Vagina (tissue), 2 donors: ENCODE measurements around the gene PITPNM1. TPM values are rescaled to one million over a fixed set of nuclear protein-coding genes. Genes with fewer than 3 reads are reported as not detected.
A peak's percentile ranks its signal among the peaks of the same experiment; 100 is the strongest.
"Not testable (repeated sequence)": the region's sequence is repeated elsewhere in the genome, so short reads cannot be mapped to it uniquely, and the experiment has no call there.

Experiments
- DNase-seq, 2 donors: peaks; one replicate each; pipeline ENCODE4 v3.0.0-alpha.2; 2017; ENCODE audit errors: extremely low spot score in 2 of 2
- H3K27ac ChIP-seq: fragments of 200-600 bp; sonication (generic); one replicate; pipeline ENCODE4 v1.5.1; 2019
- H3K27me3 ChIP-seq: fragments of 200-600 bp; sonication (generic); one replicate; pipeline ENCODE4 v1.5.1; 2019
- H3K36me3 ChIP-seq, 2 donors: fragments of 200-600 bp; sonication (generic); one replicate each; pipeline ENCODE4 v1.5.1; 2017 to 2019
- H3K4me1 ChIP-seq: fragments of 200-600 bp; sonication (generic); one replicate; pipeline ENCODE4 v1.5.1; 2019
- H3K4me3 ChIP-seq, 2 donors: fragments of 200-600 bp; sonication (generic); 1 replicate in 1 of 2; 2 replicates in 1 of 2; pipeline ENCODE4 v1.5.1; 2016 to 2019
- H3K9me3 ChIP-seq: fragments of 200-600 bp; sonication (generic); one replicate; pipeline ENCODE4 v1.5.1; 2019
- POLR2A ChIP-seq, 2 donors: fragments of 450-650 bp; IDR thresholded peaks; one replicate each; pipeline ENCODE4 v1.6.1; 2017; ENCODE audit warnings: antibody characterized with exemption in 2 of 2, mild to moderate bottlenecking in 2 of 2, moderate library complexity in 2 of 2
- POLR2AphosphoS5 ChIP-seq, 2 donors: sonication (generic); formaldehyde crosslinking; IDR thresholded peaks; one replicate each; pipeline ENCODE4 v1.9.0; 2017; ENCODE audit warnings: antibody characterized with exemption in 2 of 2, mild to moderate bottlenecking in 2 of 2, low read depth in 1 of 2; ENCODE audit not compliant: insufficient read depth in 1 of 2
- intact Hi-C: fragments of 100-400 bp; cut with DNase I; formaldehyde crosslinking; loops from one replicate; pipeline ENCODE4 v1.15.1; 2023
- total RNA-seq: library from RNA; depleted of rRNA; stranded (reverse); fragments of >200 nt; gene quantifications from one replicate; pipeline ENCODE4 v1.2.3, GENCODE V29; 2016
- TF ChIP-seq, protein P1 (sequence below), 3 experiments: fragments of 450-650 bp in 2 of 3; fragments of 200-600 bp in 1 of 3; sonication (generic) in 1 of 3; IDR thresholded peaks; one replicate each; pipeline ENCODE4 v1.5.1; 2017 to 2019; ENCODE audit warnings: antibody characterized with exemption in 3 of 3, mild to moderate bottlenecking in 2 of 3, moderate library complexity in 2 of 3

The PITPNM1 gene
- total RNA-seq, 1 donor from 2014 or later, result 21.9 TPM

DNA sequence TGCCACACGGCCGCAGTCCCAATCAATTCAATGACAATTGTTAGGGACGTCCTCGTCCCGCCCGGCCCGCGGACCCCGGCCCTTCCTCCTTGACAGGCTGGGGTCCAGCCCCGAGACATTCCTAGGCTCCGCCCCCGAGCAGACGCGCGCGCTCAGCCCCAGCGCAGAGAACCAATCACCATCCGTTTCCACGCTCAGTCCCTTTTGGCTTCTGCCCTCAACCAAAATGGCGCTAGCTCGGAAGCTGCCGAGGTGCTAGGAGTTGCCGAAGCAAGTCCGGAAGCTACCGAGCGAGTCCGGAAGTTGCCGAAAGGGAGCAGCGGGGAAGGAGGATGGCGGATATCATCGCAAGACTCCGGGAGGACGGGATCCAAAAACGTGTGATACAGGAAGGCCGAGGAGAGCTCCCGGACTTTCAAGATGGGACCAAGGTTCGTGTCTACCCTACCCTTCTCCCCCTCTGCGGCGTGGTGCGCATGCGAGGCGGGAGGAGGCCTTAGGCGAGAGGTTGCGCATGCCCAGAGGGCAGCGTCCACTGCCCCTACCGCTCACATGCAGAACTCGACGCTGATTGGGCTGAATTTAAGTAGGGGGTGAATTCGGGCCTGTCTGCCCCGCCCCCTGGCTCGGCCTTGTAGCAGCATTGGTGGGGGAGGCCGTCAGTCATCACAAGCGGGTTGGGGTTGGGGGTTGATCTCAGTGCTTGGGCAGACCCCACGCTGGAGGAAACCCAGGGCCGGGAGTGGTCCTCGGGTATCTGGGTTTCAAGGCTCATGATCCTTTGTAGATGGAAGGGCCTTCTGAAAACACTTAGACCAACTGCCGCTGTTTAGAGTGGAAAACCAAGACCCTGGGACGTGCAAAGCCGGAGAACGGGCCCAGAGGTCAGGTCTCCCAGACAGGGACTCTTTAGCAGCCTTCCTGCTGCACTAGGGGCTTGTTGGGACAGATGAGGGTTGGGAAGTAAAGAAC, 22.1 kb downstream of the PITPNM1 start, which contains the start of gene AIP:
Gene AIP, plus strand, starts transcription at position 200 of the 972 bp plus-strand sequence. Its CDS starts 133 bp downstream, at position 333.
- peak within 1 kb of the TSS; percentile 78 for H3K27ac ChIP-seq
- peaks cover 0 to 11% of the 10 kb centered on the region in 2 donors for H3K36me3 ChIP-seq
- H3K9me3 ChIP-seq, result no peaks in the 10 kb centered on the region
- no peaks in the 10 kb centered on the region for H3K27me3 ChIP-seq
- peak; percentile 96 to 97 for TF ChIP-seq POLR2AphosphoS5 (IDR thresholded peaks at IDR 0.05; ENCODE audit: insufficient read depth in 1 of 2, low read depth in 1 of 2)
- TF ChIP-seq POLR2A (IDR thresholded peaks at IDR 0.05), result peak in 1 of 2 donors; percentile 28
- TF ChIP-seq, protein P1, sequence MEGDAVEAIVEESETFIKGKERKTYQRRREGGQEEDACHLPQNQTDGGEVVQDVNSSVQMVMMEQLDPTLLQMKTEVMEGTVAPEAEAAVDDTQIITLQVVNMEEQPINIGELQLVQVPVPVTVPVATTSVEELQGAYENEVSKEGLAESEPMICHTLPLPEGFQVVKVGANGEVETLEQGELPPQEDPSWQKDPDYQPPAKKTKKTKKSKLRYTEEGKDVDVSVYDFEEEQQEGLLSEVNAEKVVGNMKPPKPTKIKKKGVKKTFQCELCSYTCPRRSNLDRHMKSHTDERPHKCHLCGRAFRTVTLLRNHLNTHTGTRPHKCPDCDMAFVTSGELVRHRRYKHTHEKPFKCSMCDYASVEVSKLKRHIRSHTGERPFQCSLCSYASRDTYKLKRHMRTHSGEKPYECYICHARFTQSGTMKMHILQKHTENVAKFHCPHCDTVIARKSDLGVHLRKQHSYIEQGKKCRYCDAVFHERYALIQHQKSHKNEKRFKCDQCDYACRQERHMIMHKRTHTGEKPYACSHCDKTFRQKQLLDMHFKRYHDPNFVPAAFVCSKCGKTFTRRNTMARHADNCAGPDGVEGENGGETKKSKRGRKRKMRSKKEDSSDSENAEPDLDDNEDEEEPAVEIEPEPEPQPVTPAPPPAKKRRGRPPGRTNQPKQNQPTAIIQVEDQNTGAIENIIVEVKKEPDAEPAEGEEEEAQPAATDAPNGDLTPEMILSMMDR (IDR thresholded peaks at IDR 0.05), result peak in 1 of 3 experiments; percentile 25
- H3K4me1 ChIP-seq, result peaks cover 33% of the 10 kb centered on the region
- H3K4me3 ChIP-seq, result peak within 1 kb of the TSS; percentile 55 to 61
- intact Hi-C loops, result no loop called here
- peak in 1 of 2 donors; percentile 97 for DNase-seq

DNA sequence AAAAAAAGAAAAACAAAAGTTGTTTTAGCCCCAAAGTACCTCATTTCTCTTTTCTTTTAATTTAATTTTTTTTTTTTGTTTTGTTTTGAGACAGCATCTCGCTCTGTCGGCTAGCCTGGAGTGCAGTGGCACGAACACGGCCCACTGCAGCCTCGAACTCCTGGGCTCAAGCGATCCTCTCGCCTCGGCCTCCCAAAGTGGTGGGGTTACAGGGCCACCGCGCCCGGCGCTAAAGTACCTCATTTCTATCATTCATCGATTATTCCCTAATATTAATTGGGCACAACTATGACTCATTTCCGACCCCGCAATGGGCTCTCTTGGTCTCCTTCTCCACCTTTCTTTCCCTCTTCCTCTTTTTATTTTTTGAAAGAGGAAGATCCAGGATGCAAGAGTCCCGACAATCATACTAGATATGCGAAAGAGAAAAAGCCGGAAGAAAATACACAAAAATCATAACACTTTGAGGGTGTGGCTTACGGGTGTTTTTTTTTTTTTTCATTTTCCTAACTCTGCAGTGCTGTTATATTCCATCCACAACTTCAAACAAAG, 22.8 kb downstream of the PITPNM1 start:
- intact Hi-C loops, result no loop called here
- Histone ChIP-seq H3K27me3 (no peaks in the 10 kb centered on the region), H3K27ac (peak overlapping the region; percentile 78), H3K4me3 (peak overlapping the region; percentile 55 to 61), H3K9me3 (no peaks in the 10 kb centered on the region), H3K4me1 (peaks cover 33% of the 10 kb centered on the region), H3K36me3 (peaks cover 0 to 3% of the 10 kb centered on the region in 2 donors)
- TF ChIP-seq, protein P1 (IDR thresholded peaks at IDR 0.05), result no peak
- no peak for TF ChIP-seq POLR2AphosphoS5 (IDR thresholded peaks at IDR 0.05; ENCODE audit: insufficient read depth in 1 of 2, low read depth in 1 of 2)
- TF ChIP-seq POLR2A (IDR thresholded peaks at IDR 0.05), result no peak
- no peak for DNase-seq

DNA sequence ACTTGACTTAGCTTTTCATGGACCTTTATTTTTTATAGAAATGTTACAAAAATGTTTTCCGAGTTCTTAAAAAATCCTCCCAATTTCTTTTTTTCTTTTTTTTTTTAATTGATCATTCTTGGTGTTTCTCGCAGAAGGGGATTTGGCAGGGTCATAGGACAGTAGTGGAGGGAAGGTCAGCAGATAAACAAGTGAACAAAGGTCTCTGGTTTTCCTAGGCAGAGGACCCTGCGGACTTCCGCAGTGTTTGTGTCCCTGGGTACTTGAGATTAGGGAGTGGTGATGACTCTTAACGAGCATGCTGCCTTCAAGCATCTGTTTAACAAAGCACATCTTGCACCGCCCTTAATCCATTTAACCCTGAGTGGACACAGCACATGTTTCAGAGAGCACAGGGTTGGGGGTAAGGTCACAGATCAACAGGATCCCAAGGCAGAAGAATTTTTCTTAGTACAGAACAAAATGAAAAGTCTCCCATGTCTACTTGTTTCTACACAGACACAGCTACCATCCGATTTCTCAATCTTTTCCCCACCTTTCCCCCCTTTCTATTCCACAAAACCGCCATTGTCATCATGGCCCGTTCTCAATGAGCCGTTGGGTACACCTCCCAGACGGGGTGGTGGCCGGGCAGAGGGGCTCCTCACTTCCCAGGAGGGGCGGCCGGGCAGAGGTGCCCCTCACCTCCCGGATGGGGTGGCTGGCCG, 27.7 kb downstream of the PITPNM1 start:
- DNase-seq, intact Hi-C loops, H3K27me3 ChIP-seq, H3K4me3 ChIP-seq, H3K9me3 ChIP-seq, H3K27ac ChIP-seq, H3K36me3 ChIP-seq, H3K4me1 ChIP-seq: not testable (repeated sequence)

DNA sequence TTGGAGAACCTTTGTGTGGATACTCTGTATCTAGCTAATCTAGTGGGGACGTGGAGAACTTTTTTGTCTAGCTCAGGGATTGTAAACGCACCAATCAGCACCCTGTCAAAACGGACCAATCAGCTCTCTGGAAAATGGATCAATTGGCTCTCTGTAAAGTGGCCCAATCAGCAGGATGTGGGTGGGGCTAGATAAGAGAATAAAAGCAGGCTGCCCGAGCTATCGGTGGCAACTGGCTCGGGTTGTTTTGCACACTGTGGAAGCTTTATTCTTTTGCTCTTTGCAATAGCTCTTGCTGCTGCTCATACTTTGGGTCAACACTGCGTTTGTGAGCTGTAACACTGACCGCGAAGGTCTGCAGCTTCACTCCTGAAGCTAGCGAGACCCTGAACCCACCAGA, 28.5 kb downstream of the PITPNM1 start:
- H3K4me3 ChIP-seq, H3K36me3 ChIP-seq, intact Hi-C loops, H3K27me3 ChIP-seq, DNase-seq, H3K4me1 ChIP-seq, H3K27ac ChIP-seq, H3K9me3 ChIP-seq: not testable (repeated sequence)

DNA sequence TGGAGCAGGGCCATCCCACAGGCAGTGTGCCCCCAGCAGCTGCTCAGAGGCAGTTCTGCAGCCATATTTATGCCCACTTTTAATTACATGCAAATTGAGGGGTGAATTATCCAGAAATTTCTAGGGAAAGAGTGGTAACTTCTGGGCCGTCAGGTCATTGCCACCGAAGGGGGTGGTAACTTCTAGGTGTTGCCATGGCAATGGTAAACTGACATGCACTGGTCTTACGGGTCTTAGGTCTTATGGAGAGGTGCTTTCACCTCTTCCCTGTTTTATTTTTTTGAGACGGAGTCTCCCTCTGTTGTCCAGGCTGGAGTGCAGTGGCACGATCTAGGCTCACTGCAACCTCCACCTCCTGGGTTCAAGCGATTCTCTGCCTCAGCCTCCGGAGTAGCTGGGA, 32.3 kb downstream of the PITPNM1 start:
- TF ChIP-seq, protein P1 (IDR thresholded peaks at IDR 0.05), result no peak
- TF ChIP-seq POLR2AphosphoS5 (IDR thresholded peaks at IDR 0.05; ENCODE audit: insufficient read depth in 1 of 2, low read depth in 1 of 2) (no peak), POLR2A (IDR thresholded peaks at IDR 0.05) (no peak)
- H3K27ac ChIP-seq, result no peak overlapping the region
- no peak overlapping the region for H3K4me3 ChIP-seq
- H3K4me1 ChIP-seq, result peaks cover 13% of the 10 kb centered on the region
- H3K9me3 ChIP-seq, result no peaks in the 10 kb centered on the region
- DNase-seq, result no peak
- no peaks in the 10 kb centered on the region for H3K36me3 ChIP-seq
- intact Hi-C loops, result no loop called here
- no peaks in the 10 kb centered on the region for H3K27me3 ChIP-seq
